HEK293 (cell line): ENCODE measurements around the gene KATNAL1.

ENCODE experiments used
- CTCF ChIP-seq: fragments of 450-650 bp; formaldehyde crosslinking; IDR thresholded peaks from 2 replicates; pipeline ENCODE4 v1.5.1; 2016; ENCODE audit warnings: missing biosample characterization, missing genetic modification characterization
- KLF1 ChIP-seq: fragments of 450-650 bp; formaldehyde crosslinking; IDR thresholded peaks from 2 replicates; pipeline ENCODE4 v1.5.1; 2016; ENCODE audit warnings: missing biosample characterization, missing genetic modification characterization
- ZNF280C ChIP-seq: fragments of 450-650 bp; formaldehyde crosslinking; IDR thresholded peaks from 2 replicates; pipeline ENCODE4 v1.5.1; 2016; ENCODE audit warnings: missing biosample characterization, missing genetic modification characterization

GRCh38 chr13:30191491-30192100, 115.8 kb downstream of the KATNAL1 start:
- no peak for TF ChIP-seq KLF1 (tag by site-specific recombination)
- TF ChIP-seq CTCF (tag by site-specific recombination), result no peak
- no peak for TF ChIP-seq ZNF280C (tag by site-specific recombination)
